Measurements from ENCODE around the gene PTAFR. TPM values are rescaled to one million over a fixed set of nuclear protein-coding genes. Genes with fewer than 3 reads are reported as not detected.

Gene PTAFR
- total RNA-seq, 1 donor from 2014 or later, result 0.08 TPM

- Mint-ChIP-seq H3K4me3 (ENCODE audit: unreplicated experiment) (no peak overlapping the region), H3K36me3 (ENCODE audit: unreplicated experiment) (no peaks in the 10 kb centered on the region), H3K4me1 (ENCODE audit: unreplicated experiment) (peaks cover 3% of the 10 kb centered on the region), H3K27ac (ENCODE audit: unreplicated experiment) (no peak overlapping the region), H3K9me3 (ENCODE audit: unreplicated experiment) (no peaks in the 10 kb centered on the region), H3K27me3 (ENCODE audit: unreplicated experiment) (no peaks in the 10 kb centered on the region)
- no peak for DNase-seq (ENCODE audit: extremely low spot score, unreplicated experiment)
- TF ChIP-seq CTCF (IDR thresholded peaks at IDR 0.05), result no peak
These were observed 17.2 kb downstream of the PTAFR start for GRCh38 chr1:28159243-28159642.

GRCh38 chr1:28157894-28158293 lies 18.6 kb downstream of the PTAFR start:
- no peak for DNase-seq (ENCODE audit: extremely low spot score, unreplicated experiment)
- TF ChIP-seq CTCF (IDR thresholded peaks at IDR 0.05), result no peak
- H3K27ac Mint-ChIP-seq (ENCODE audit: unreplicated experiment), result no peak overlapping the region
- no peaks in the 10 kb centered on the region for H3K27me3 Mint-ChIP-seq (ENCODE audit: unreplicated experiment)
- no peak overlapping the region for H3K4me3 Mint-ChIP-seq (ENCODE audit: unreplicated experiment)
- no peaks in the 10 kb centered on the region for H3K9me3 Mint-ChIP-seq (ENCODE audit: unreplicated experiment)
- H3K4me1 Mint-ChIP-seq (ENCODE audit: unreplicated experiment), result peaks cover 7% of the 10 kb centered on the region
- H3K36me3 Mint-ChIP-seq (ENCODE audit: unreplicated experiment), result no peaks in the 10 kb centered on the region

- H3K4me3 Mint-ChIP-seq (ENCODE audit: unreplicated experiment), result no peak overlapping the region
- H3K4me1 Mint-ChIP-seq (ENCODE audit: unreplicated experiment), result peaks cover 7% of the 10 kb centered on the region
- TF ChIP-seq CTCF (IDR thresholded peaks at IDR 0.05), result no peak
- no peaks in the 10 kb centered on the region for H3K27me3 Mint-ChIP-seq (ENCODE audit: unreplicated experiment)
- no peak for DNase-seq (ENCODE audit: extremely low spot score, unreplicated experiment)
- H3K9me3 Mint-ChIP-seq (ENCODE audit: unreplicated experiment), result no peaks in the 10 kb centered on the region
- no peak overlapping the region for H3K27ac Mint-ChIP-seq (ENCODE audit: unreplicated experiment)
- no peaks in the 10 kb centered on the region for H3K36me3 Mint-ChIP-seq (ENCODE audit: unreplicated experiment)
These were observed 19.7 kb downstream of the PTAFR start for GRCh38 chr1:28156821-28157220.

- Mint-ChIP-seq H3K27ac (ENCODE audit: unreplicated experiment) (no peak overlapping the region), H3K4me1 (ENCODE audit: unreplicated experiment) (peaks cover 4% of the 10 kb centered on the region), H3K27me3 (ENCODE audit: unreplicated experiment) (no peaks in the 10 kb centered on the region), H3K4me3 (ENCODE audit: unreplicated experiment) (no peak overlapping the region), H3K9me3 (ENCODE audit: unreplicated experiment) (no peaks in the 10 kb centered on the region), H3K36me3 (ENCODE audit: unreplicated experiment) (no peaks in the 10 kb centered on the region)
- no peak for DNase-seq (ENCODE audit: extremely low spot score, unreplicated experiment)
- TF ChIP-seq CTCF (IDR thresholded peaks at IDR 0.05), result no peak
These were observed 20.9 kb downstream of the PTAFR start for GRCh38 chr1:28155628-28156027.

GRCh38 chr1:28154078-28154594 lies 22.4 kb downstream of the PTAFR start:
- H3K36me3 Mint-ChIP-seq (ENCODE audit: unreplicated experiment), result no peaks in the 10 kb centered on the region
- H3K9me3 Mint-ChIP-seq (ENCODE audit: unreplicated experiment), result no peaks in the 10 kb centered on the region
- peaks cover 4% of the 10 kb centered on the region for H3K4me1 Mint-ChIP-seq (ENCODE audit: unreplicated experiment)
- no peak overlapping the region for H3K4me3 Mint-ChIP-seq (ENCODE audit: unreplicated experiment)
- no peaks in the 10 kb centered on the region for H3K27me3 Mint-ChIP-seq (ENCODE audit: unreplicated experiment)
- TF ChIP-seq CTCF (IDR thresholded peaks at IDR 0.05), result no peak
- DNase-seq (ENCODE audit: extremely low spot score, unreplicated experiment), result no peak
- no peak overlapping the region for H3K27ac Mint-ChIP-seq (ENCODE audit: unreplicated experiment)

Measured in osteocyte (in vitro differentiated cells).